ENCODE data around the gene NAA38. TPM values are rescaled to one million over a fixed set of nuclear protein-coding genes. Genes with fewer than 3 reads are reported as not detected.
A peak's percentile ranks its signal among the peaks of the same experiment; 100 is the strongest.

The NAA38 gene
- total RNA-seq, 1 experiment from 2014 or later: 50.2 TPM

DNA sequence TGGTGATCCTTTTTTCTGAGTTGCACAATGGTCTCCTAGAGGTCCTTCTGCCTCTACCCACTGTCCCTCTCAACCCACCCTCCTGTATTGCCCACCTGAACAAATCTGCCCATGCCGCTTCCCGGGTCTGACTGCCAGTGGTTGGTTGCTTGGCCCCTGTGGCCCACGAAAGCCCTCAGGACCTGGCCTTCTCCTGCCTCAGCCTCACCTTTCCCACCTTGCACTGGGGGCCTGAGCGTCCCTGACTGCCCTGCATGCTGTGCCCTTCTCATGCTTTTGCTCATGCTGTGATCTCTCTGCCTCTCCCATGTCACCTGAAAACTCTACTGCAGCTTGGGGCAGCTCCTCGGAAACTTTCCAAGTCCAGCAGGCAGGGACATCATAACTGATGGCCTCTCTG lies 37.1 kb downstream of the NAA38 start:
- no peak overlapping the region for H3K56ac ChIP-seq (ENCODE audit: insufficient read length, low read depth, low read length)
- H3K27ac ChIP-seq (ENCODE audit: insufficient read length, low read depth, low read length): no peak overlapping the region
- no peak overlapping the region for H2BK12ac ChIP-seq (ENCODE audit: insufficient read length, low read depth, low read length)
- no peak overlapping the region for H2AK5ac ChIP-seq (ENCODE audit: insufficient read length, low read length)
- WGBS (ENCODE audit: extremely low coverage, insufficient read length, low lambda C conversion rate): no CpG with 5 or more reads among the region's 5 CpGs
- no peak overlapping the region for H3K14ac ChIP-seq (ENCODE audit: insufficient read depth, low read length)
- no peaks in the 10 kb centered on the region for H3K23me2 ChIP-seq (ENCODE audit: insufficient read length, low read depth, low read length, poor library complexity, severe bottlenecking)
- H3K4me1 ChIP-seq (ENCODE audit: insufficient read depth, low read length): no peaks in the 10 kb centered on the region
- H2BK5ac ChIP-seq (ENCODE audit: insufficient read length, low read length): no peak overlapping the region
- H4K91ac ChIP-seq (ENCODE audit: insufficient read length, low read depth, low read length): no peak overlapping the region
- H3T11ph ChIP-seq (ENCODE audit: low read length): no peak overlapping the region
- no peak overlapping the region for H2BK20ac ChIP-seq (ENCODE audit: low read depth, low read length, poor library complexity, severe bottlenecking)
- H3K9me3 Mint-ChIP-seq: no peaks in the 10 kb centered on the region
- H3K4ac ChIP-seq (ENCODE audit: low read depth, low read length): no peak overlapping the region
- no peak for TF ChIP-seq CTCF (conservative IDR thresholded peaks at IDR 0.05)
- no peaks in the 10 kb centered on the region for H3K9me3 ChIP-seq (ENCODE audit: control insufficient read depth, low read depth, low read length)
- H3K23ac ChIP-seq (ENCODE audit: insufficient read length, low read depth, low read length): no peak overlapping the region
- peaks cover 57% of the 10 kb centered on the region for H3K27me3 Mint-ChIP-seq (ENCODE audit: low read depth)
- H3K4me1 Mint-ChIP-seq: peaks cover 8 to 11% of the 10 kb centered on the region in 2 experiments
- no peak overlapping the region for H3K4me2 ChIP-seq (ENCODE audit: insufficient read depth, insufficient read length, low read length)
- H2BK15ac ChIP-seq (ENCODE audit: low read depth, low read length): no peak overlapping the region
- H3K4me3 Mint-ChIP-seq: no peak overlapping the region
- H3K36me3 Mint-ChIP-seq (ENCODE audit: insufficient read depth in 1 of 3, low read depth in 3 of 3): no peaks in the 10 kb centered on the region
- H3K18ac ChIP-seq (ENCODE audit: insufficient read length, low read depth, low read length): no peak overlapping the region
- H3K27ac Mint-ChIP-seq: peak overlapping the region in 1 of 3 experiments; percentile 20; a peak in 1 of 7 replicates
- no peak for DNase-seq
- H3K9ac ChIP-seq (ENCODE audit: extremely low read depth, insufficient read length, low read length): no peak overlapping the region
- no peaks in the 10 kb centered on the region for H3K79me2 ChIP-seq (ENCODE audit: insufficient read depth, low read length)
- no peaks in the 10 kb centered on the region for H4K20me1 ChIP-seq (ENCODE audit: control insufficient read depth, insufficient read depth, insufficient read length)
- no peak overlapping the region for H4K8ac ChIP-seq (replicated peaks; ENCODE audit: insufficient read length, low read depth, low read length)
- H2BK120ac ChIP-seq (ENCODE audit: low read depth, low read length, poor library complexity, severe bottlenecking): no peak overlapping the region
- no peaks in the 10 kb centered on the region for H3K79me1 ChIP-seq (ENCODE audit: insufficient read depth, low read depth, low read length, poor library complexity, severe bottlenecking)
- no peaks in the 10 kb centered on the region; the same call in 1 of the 2 replicates for H3K27me3 ChIP-seq (ENCODE audit: insufficient read depth, low read length)
- H4K5ac ChIP-seq (ENCODE audit: insufficient read length, low read depth, low read length): no peak overlapping the region
- H2AFZ ChIP-seq (ENCODE audit: low read length): no peak overlapping the region

Data from H9 (cell line).